ENCODE measurements around the gene MBD3. TPM values are rescaled to one million over a fixed set of nuclear protein-coding genes. Genes with fewer than 3 reads are reported as not detected.

MBD3 gene
- total and polyA plus RNA-seq, 2 experiments from 2014 or later, result 24.5 to 153 TPM

DNA sequence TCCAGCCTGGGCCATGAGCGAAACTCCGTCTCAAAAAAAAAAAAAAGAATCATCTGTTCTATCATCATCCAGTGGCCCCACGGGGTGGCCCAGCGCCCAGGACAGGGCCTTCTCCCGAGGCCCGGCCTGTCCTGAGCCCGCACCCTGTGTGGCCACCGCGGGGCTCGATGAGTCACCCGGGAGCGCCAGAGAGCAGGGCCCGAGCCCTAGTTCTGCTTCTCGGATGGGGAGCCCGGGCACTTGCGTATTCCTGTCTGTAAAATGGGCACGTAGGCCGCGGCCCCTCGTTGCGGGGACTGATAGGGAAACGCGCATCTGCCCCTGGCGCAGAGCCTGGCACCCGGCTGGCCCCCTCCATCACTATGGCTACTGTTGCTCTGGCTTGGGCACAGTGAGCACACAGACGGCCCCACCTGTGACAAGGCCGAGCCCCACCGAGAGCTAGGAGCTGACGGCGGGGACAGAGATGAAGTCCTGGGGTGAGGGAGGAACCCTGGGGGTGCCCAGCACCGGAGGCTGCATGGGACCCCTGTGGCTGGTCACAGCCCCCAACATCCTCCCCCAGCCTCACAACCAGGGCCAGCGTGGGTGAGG lies 33.8 kb upstream of the MBD3 start:
- Histone ChIP-seq H3K9me2 (ENCODE audit: insufficient read depth) (no peaks in the 10 kb centered on the region), H3K27ac (no peak overlapping the region), H3K79me2 (ENCODE audit: insufficient read depth) (no peaks in the 10 kb centered on the region; the same call in 1 of the 2 replicates), H3K9me3 (ENCODE audit: low read depth) (no peaks in the 10 kb centered on the region), H2AFZ (no peak overlapping the region), H3F3A (ENCODE audit: insufficient read depth) (no peaks in the 10 kb centered on the region), H3K4me3 (no peak overlapping the region), H3K9ac (no peak overlapping the region), H3K4me1 (ENCODE audit: insufficient read depth) (no peaks in the 10 kb centered on the region), H3K36me3 (ENCODE audit: low read depth) (peaks cover 3% of the 10 kb centered on the region; the same call in 1 of the 2 replicates), H3K27me3 (replicated peaks; ENCODE audit: insufficient read depth) (no peaks in the 10 kb centered on the region), H3K4me2 (ENCODE audit: unreplicated experiment) (no peak overlapping the region), H4K20me1 (ENCODE audit: insufficient read depth) (no peaks in the 10 kb centered on the region)
- WGBS, 2 experiments (ENCODE audit: low coverage in 1 of 2, low lambda C conversion rate in 2 of 2, missing lambda C conversion rate in 2 of 2), result 93 to 94% methylated on average over 31 of the region's 32 CpGs
- TF ChIP-seq EZH2 (IDR thresholded peaks at IDR 0.05; ENCODE audit: insufficient read depth, poor library complexity, severe bottlenecking) (no peak), EZH2phosphoT487 (IDR thresholded peaks at IDR 0.05; ENCODE audit: insufficient read depth, low read depth) (no peak)
- no peak for DNase-seq
- in situ Hi-C loops (cut with MboI), result no loop called here

DNA sequence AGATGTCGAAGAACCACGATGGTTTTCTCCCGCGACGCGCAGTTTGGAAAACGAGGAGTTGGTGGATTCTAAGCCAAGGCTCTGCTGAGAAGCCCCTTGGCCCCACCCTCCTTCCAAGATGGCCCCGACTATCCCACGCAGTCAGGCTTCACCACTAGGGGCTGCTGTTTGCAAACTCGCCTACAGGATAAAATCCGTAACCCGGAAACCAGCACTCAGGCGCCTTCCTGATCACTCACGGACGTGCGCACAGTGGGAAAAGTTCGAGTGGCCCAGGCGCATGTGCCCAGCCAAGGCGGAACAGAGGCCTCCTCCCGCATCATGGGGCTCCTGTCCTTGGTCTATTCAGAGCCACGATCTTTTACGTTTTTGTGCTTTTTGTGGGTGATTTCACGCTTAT lies 31.8 kb upstream of the MBD3 start:
- 76 to 77% methylated on average over 23 of the region's 23 CpGs for WGBS, 2 experiments (ENCODE audit: low coverage in 1 of 2, low lambda C conversion rate in 2 of 2, missing lambda C conversion rate in 2 of 2)
- H2AFZ ChIP-seq, result no peak overlapping the region

DNA sequence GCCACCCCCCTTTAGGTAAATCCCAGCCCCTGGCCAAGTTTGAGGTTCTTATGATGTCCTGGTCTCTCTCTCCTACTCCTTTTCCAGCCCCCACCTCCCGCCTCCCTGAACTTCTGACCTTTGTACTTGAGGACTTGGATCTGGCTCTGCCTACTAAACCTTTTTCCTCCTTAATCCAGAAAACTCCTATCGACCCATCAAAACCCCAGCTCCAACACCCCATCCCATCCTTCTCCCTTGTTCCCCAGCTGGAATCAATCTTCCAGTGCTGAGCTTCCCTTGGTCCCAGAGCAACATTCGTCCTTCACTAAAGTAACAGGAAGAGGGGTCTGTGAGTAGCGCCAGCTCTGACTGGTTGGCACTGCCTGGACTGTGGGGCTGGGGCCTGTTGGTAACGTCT lies 29.9 kb upstream of the MBD3 start:
- Histone ChIP-seq H3K9me3 (ENCODE audit: low read depth) (no peaks in the 10 kb centered on the region), H3K27me3 (replicated peaks; ENCODE audit: insufficient read depth) (no peaks in the 10 kb centered on the region), H3K9ac (no peak overlapping the region), H3F3A (ENCODE audit: insufficient read depth) (no peaks in the 10 kb centered on the region), H3K79me2 (ENCODE audit: insufficient read depth) (no peaks in the 10 kb centered on the region; the same call in 1 of the 2 replicates), H3K4me3 (no peak overlapping the region), H2AFZ (no peak overlapping the region), H3K9me2 (ENCODE audit: insufficient read depth) (no peaks in the 10 kb centered on the region), H3K27ac (no peak overlapping the region), H4K20me1 (ENCODE audit: insufficient read depth) (no peaks in the 10 kb centered on the region), H3K4me1 (ENCODE audit: insufficient read depth) (no peaks in the 10 kb centered on the region), H3K4me2 (ENCODE audit: unreplicated experiment) (no peak overlapping the region), H3K36me3 (ENCODE audit: low read depth) (peaks cover 3% of the 10 kb centered on the region; the same call in 1 of the 2 replicates)
- TF ChIP-seq EZH2 (IDR thresholded peaks at IDR 0.05; ENCODE audit: insufficient read depth, poor library complexity, severe bottlenecking) (no peak), EZH2phosphoT487 (IDR thresholded peaks at IDR 0.05; ENCODE audit: insufficient read depth, low read depth) (no peak)
- in situ Hi-C loops (cut with MboI), result no loop called here
- 96 to 99% methylated on average over 5 of the region's 5 CpGs for WGBS, 2 experiments (ENCODE audit: low coverage in 1 of 2, low lambda C conversion rate in 2 of 2, missing lambda C conversion rate in 2 of 2)
- no peak for DNase-seq

More for the DNA sequence above, 31.8 kb upstream of the MBD3 start:
- in situ Hi-C loops (cut with MboI), result no loop called here
- peak; percentile 63 for DNase-seq
- Histone ChIP-seq H3K4me1 (ENCODE audit: insufficient read depth) (no peaks in the 10 kb centered on the region), H4K20me1 (ENCODE audit: insufficient read depth) (no peaks in the 10 kb centered on the region), H3K9me3 (ENCODE audit: low read depth) (no peaks in the 10 kb centered on the region), H3K79me2 (ENCODE audit: insufficient read depth) (no peaks in the 10 kb centered on the region; the same call in 1 of the 2 replicates), H3K9me2 (ENCODE audit: insufficient read depth) (no peaks in the 10 kb centered on the region), H3K4me2 (ENCODE audit: unreplicated experiment) (no peak overlapping the region), H3K36me3 (ENCODE audit: low read depth) (peaks cover 3% of the 10 kb centered on the region; the same call in 1 of the 2 replicates), H3F3A (ENCODE audit: insufficient read depth) (no peaks in the 10 kb centered on the region), H3K9ac (no peak overlapping the region), H3K27me3 (replicated peaks; ENCODE audit: insufficient read depth) (no peaks in the 10 kb centered on the region), H3K27ac (no peak overlapping the region), H3K4me3 (no peak overlapping the region)
- TF ChIP-seq EZH2phosphoT487 (IDR thresholded peaks at IDR 0.05; ENCODE audit: insufficient read depth, low read depth), result no peak
- TF ChIP-seq EZH2 (IDR thresholded peaks at IDR 0.05; ENCODE audit: insufficient read depth, poor library complexity, severe bottlenecking), result no peak

DNA sequence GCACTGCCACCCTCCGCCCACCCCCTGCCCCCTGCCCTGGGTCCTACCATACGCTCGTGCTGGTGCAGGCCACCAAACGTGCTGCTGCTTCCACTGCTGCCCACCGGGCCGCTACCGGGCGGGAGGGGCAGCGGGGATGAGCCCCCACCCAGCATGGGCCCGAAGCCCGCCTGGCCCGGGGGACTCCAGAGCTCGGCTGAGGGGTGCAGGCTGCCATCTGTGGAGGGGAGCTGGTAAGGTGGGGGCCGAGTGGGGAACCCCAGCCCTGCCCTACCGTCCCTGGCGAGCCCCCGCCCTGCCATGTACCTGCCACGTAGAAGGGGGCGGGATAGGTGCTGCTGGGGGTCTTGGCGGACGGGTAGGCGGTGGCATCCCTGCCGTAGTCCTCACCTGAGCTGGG lies 29.3 kb upstream of the MBD3 start:
- Histone ChIP-seq H3K4me3 (no peak overlapping the region), H4K20me1 (ENCODE audit: insufficient read depth) (no peaks in the 10 kb centered on the region), H3F3A (ENCODE audit: insufficient read depth) (no peaks in the 10 kb centered on the region), H3K36me3 (ENCODE audit: low read depth) (peaks cover 3% of the 10 kb centered on the region; the same call in 1 of the 2 replicates), H3K4me1 (ENCODE audit: insufficient read depth) (no peaks in the 10 kb centered on the region), H3K9me2 (ENCODE audit: insufficient read depth) (no peaks in the 10 kb centered on the region), H3K27ac (no peak overlapping the region), H3K79me2 (ENCODE audit: insufficient read depth) (no peaks in the 10 kb centered on the region; the same call in 1 of the 2 replicates), H2AFZ (no peak overlapping the region), H3K9me3 (ENCODE audit: low read depth) (no peaks in the 10 kb centered on the region), H3K4me2 (ENCODE audit: unreplicated experiment) (no peak overlapping the region), H3K9ac (no peak overlapping the region), H3K27me3 (replicated peaks; ENCODE audit: insufficient read depth) (no peaks in the 10 kb centered on the region)
- in situ Hi-C loops (cut with MboI), result no loop called here
- TF ChIP-seq EZH2phosphoT487 (IDR thresholded peaks at IDR 0.05; ENCODE audit: insufficient read depth, low read depth), result no peak
- 80 to 93% methylated on average over 1 to 23 of the region's 23 CpGs for WGBS, 2 experiments (ENCODE audit: low coverage in 1 of 2, low lambda C conversion rate in 2 of 2, missing lambda C conversion rate in 2 of 2)
- no peak for DNase-seq

All from GM23248 (cell line).